ENCODE results near the gene HOXD11.

- TF ChIP-seq POLR2A (IDR thresholded peaks at IDR 0.05) (no peak), CTCF (IDR thresholded peaks at IDR 0.05) (no peak)
Observed at GRCh38 chr2:176078541-176079284, 28.4 kb upstream of the HOXD11 start.

Data from body of pancreas (tissue), 4 donors.